Right atrium auricular region (tissue), 2 donors: ENCODE data around the gene NXNL1. TPM values are rescaled to one million over a fixed set of nuclear protein-coding genes. Genes with fewer than 3 reads are reported as not detected.
"Not testable (repeated sequence)": the region's sequence is repeated elsewhere in the genome, so short reads cannot be mapped to it uniquely, and the experiment has no call there.

Source experiments
- DNase-seq: peaks from one replicate; pipeline ENCODE4 v3.0.0-alpha.2; 2019; ENCODE audit warnings: low spot score
- H3K27ac ChIP-seq, 2 donors: fragments of 200-600 bp; sonication (generic); 1 replicate in 1 of 2; 2 replicates in 1 of 2; pipeline ENCODE4 v1.5.1; 2016 to 2019
- H3K27me3 ChIP-seq, 2 donors: fragments of 200-600 bp; sonication (generic); one replicate each; pipeline versions ENCODE4 v1.5.1 to v1.6.0; 2017 to 2019
- H3K36me3 ChIP-seq: fragments of 200-600 bp; sonication (generic); one replicate; pipeline ENCODE4 v1.5.1; 2016
- H3K4me1 ChIP-seq, 2 donors: fragments of 200-600 bp; sonication (generic); one replicate each; pipeline versions ENCODE4 v1.5.1 to v1.6.0; 2017 to 2019
- H3K4me3 ChIP-seq, 2 donors: fragments of 200-600 bp; sonication (generic); 1 replicate in 1 of 2; 2 replicates in 1 of 2; pipeline ENCODE4 v1.5.1; 2017 to 2019; ENCODE audit warnings: mild to moderate bottlenecking in 1 of 2, moderate library complexity in 1 of 2
- H3K9me3 ChIP-seq, 2 donors: fragments of 200-600 bp; sonication (generic); one replicate each; pipeline ENCODE4 v1.5.1; 2019
- total RNA-seq, 2 donors: library from RNA; depleted of rRNA; stranded (reverse); fragments of >200 nt; gene quantifications; one replicate each; pipeline ENCODE4 v1.1.0, GENCODE V29; 2016
- TF ChIP-seq, protein P1 (sequence below), 2 donors: fragments of 200-600 bp; sonication (generic); IDR thresholded peaks; one replicate each; pipeline ENCODE4 v1.5.1; 2019; ENCODE audit warnings: antibody characterized with exemption in 2 of 2

NXNL1 gene
- total RNA-seq = not detected

DNA sequence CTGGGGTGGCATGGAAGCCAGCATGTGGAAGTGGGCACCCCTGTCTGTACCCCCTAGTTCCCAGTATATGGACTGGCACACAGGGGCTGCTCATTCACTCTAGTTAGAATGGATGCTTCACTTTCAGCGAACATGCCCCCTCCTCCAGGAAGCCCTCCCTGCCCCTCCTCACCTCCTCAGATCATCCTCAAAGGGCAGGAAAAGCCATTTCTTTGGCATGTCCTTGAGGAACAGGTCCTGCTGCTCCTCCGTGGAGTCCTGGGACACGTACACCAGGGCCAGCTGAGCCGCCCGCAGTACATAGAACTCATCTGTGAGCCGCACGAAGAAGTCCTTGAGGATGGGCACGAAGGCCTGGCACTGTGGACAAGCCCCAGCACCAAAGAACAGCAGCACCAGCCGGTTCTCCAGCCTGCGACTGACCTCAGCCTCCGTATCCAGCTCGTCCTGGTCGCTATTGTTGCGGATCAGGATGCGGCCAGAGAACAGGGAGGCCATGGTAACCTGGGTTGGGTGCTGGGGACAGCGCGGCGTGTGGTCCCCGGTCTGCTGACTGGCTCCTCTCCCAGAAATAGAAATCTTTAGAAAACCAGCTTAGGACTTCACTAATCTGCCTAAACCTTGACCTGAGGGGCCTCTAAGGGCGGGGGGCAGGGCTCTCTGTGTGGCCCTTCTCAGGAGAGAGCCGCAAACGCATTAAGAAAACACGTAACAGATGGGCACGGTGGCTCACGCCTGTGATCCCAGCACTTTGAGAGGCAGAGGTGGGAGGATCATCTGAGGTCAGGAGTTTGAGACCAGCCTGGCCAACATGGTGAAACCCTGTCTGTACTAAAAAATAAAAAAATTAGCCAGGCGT, at the start of gene NXNL1:
Gene NXNL1 (minus strand): TSS at position 555 of the 859 bp plus-strand sequence. CDS start 57 bp downstream, at position 498.
- peaks cover 4 to 14% of the 10 kb centered on the region in 2 donors for H3K27me3 ChIP-seq
- H3K27ac ChIP-seq = no peak within 1 kb of the TSS
- TF ChIP-seq, protein P1, sequence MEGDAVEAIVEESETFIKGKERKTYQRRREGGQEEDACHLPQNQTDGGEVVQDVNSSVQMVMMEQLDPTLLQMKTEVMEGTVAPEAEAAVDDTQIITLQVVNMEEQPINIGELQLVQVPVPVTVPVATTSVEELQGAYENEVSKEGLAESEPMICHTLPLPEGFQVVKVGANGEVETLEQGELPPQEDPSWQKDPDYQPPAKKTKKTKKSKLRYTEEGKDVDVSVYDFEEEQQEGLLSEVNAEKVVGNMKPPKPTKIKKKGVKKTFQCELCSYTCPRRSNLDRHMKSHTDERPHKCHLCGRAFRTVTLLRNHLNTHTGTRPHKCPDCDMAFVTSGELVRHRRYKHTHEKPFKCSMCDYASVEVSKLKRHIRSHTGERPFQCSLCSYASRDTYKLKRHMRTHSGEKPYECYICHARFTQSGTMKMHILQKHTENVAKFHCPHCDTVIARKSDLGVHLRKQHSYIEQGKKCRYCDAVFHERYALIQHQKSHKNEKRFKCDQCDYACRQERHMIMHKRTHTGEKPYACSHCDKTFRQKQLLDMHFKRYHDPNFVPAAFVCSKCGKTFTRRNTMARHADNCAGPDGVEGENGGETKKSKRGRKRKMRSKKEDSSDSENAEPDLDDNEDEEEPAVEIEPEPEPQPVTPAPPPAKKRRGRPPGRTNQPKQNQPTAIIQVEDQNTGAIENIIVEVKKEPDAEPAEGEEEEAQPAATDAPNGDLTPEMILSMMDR (IDR thresholded peaks at IDR 0.05) = no peak
- no peaks in the 10 kb centered on the region for H3K36me3 ChIP-seq
- H3K4me3 ChIP-seq = no peak within 1 kb of the TSS
- no peaks in the 10 kb centered on the region for H3K9me3 ChIP-seq
- H3K4me1 ChIP-seq = peaks cover 0 to 4% of the 10 kb centered on the region in 2 donors
- no peak for DNase-seq

GRCh38 chr19:17508558-17508933, 47.8 kb upstream of the NXNL1 start:
- H3K27ac ChIP-seq = peak overlapping the region; percentile 8 to 34
- not testable (repeated sequence) for DNase-seq, H3K27me3 ChIP-seq, H3K9me3 ChIP-seq, H3K4me3 ChIP-seq
- peaks cover 0 to 35% of the 10 kb centered on the region in 2 donors for H3K4me1 ChIP-seq
- peaks cover 12% of the 10 kb centered on the region for H3K36me3 ChIP-seq

DNA sequence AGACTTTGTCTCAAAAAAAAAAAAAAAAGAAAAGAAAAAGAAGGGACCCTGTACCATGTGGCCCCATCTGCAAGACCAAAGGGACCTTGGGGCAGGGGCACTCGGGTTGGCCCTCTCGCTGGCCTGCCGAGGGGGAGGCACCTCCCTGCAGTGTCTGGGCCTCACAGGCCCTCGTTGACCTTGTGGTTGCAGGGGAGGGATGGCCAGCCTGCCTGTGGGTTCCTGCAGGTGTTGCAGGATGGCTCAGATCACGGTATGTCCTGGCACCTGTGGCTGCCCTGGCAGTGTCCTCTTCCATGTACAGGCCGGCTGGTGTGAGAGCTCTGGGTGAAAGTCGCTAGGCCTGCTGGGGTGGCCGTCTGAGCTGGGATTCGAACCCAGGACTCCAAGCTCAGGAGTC, 46.0 kb upstream of the NXNL1 start:
- Histone ChIP-seq H3K9me3 (no peaks in the 10 kb centered on the region), H3K36me3 (peaks cover 12% of the 10 kb centered on the region), H3K27ac (no peak overlapping the region), H3K4me3 (no peak overlapping the region), H3K4me1 (peaks cover 0 to 25% of the 10 kb centered on the region in 2 donors), H3K27me3 (no peaks in the 10 kb centered on the region)
- DNase-seq = no peak
- TF ChIP-seq, protein P1 (IDR thresholded peaks at IDR 0.05) = no peak

DNA sequence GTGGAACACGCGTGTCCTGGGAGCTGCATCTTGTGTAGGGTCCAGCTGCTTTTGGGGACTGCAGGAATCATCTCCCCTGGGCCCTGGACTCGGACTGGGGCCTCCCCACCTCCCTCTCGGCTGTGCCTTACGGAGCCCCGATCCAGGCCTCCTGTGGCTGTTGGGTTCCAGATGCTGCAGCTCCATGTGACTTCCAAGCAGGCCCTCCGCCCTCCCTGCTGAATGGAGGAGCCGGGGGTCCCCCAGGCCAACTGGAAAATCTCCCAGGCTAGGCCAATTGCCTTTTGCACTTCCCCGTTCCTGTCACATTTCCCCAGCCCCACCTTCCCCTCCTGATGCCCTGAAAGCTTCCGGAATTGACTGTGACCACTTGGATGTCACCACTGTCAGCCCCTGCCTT, 44.5 kb upstream of the NXNL1 start:
- Histone ChIP-seq H3K27ac (no peak overlapping the region), H3K4me1 (peaks cover 0 to 18% of the 10 kb centered on the region in 2 donors), H3K36me3 (peaks cover 22% of the 10 kb centered on the region), H3K9me3 (no peaks in the 10 kb centered on the region), H3K4me3 (no peak overlapping the region), H3K27me3 (no peaks in the 10 kb centered on the region)
- TF ChIP-seq, protein P1 (IDR thresholded peaks at IDR 0.05) = no peak
- no peak for DNase-seq

GRCh38 chr19:17504456-17504855, 43.7 kb upstream of the NXNL1 start:
- no peak for DNase-seq
- H3K27me3 ChIP-seq = no peaks in the 10 kb centered on the region
- H3K4me1 ChIP-seq = peaks cover 0 to 18% of the 10 kb centered on the region in 2 donors
- H3K27ac ChIP-seq = no peak overlapping the region
- H3K9me3 ChIP-seq = no peaks in the 10 kb centered on the region
- peaks cover 24% of the 10 kb centered on the region for H3K36me3 ChIP-seq
- TF ChIP-seq, protein P1 (IDR thresholded peaks at IDR 0.05) = no peak
- H3K4me3 ChIP-seq = no peak overlapping the region

GRCh38 chr19:17504030-17504429, 43.3 kb upstream of the NXNL1 start:
- Histone ChIP-seq H3K9me3 (no peaks in the 10 kb centered on the region), H3K36me3 (peaks cover 24% of the 10 kb centered on the region), H3K4me1 (peaks cover 0 to 22% of the 10 kb centered on the region in 2 donors), H3K27ac (no peak overlapping the region), H3K4me3 (no peak overlapping the region), H3K27me3 (no peaks in the 10 kb centered on the region)
- no peak for DNase-seq
- TF ChIP-seq, protein P1 (IDR thresholded peaks at IDR 0.05) = no peak
